IPS-15b (cell line): ENCODE measurements around the gene CNTN2.

Experiments
- H3K27me3 ChIP-seq: one replicate; pipeline ENCODE4 v1.6.1; 2013; ENCODE audit warnings: low read length; ENCODE audit not compliant: control insufficient read depth, insufficient read depth
- H3K36me3 ChIP-seq: one replicate; pipeline ENCODE4 v1.6.1; 2013; ENCODE audit warnings: low read length; ENCODE audit not compliant: control insufficient read depth, insufficient read depth
- H3K4me1 ChIP-seq: one replicate; pipeline ENCODE4 v1.6.1; 2013; ENCODE audit warnings: mild to moderate bottlenecking, low read length; ENCODE audit not compliant: control insufficient read depth, insufficient read depth
- H3K4me3 ChIP-seq: one replicate; pipeline ENCODE4 v1.5.1; 2013; ENCODE audit warnings: low read depth, low read length
- H3K9ac ChIP-seq: one replicate; pipeline ENCODE4 v1.6.1; 2013; ENCODE audit warnings: low read depth, mild to moderate bottlenecking, low read length
- H3K9me3 ChIP-seq: one replicate; pipeline ENCODE4 v1.6.1; 2013; ENCODE audit warnings: mild to moderate bottlenecking, low read length; ENCODE audit not compliant: control insufficient read depth, insufficient read depth

CNTN2 gene

GRCh38 chr1:205042911-205043806 is at the start of gene CNTN2:
CNTN2 (plus strand) TSS chr1:205043212; CDS start chr1:205053186, 9,974 bp downstream.
- Histone ChIP-seq H3K36me3 (no peaks in the 10 kb centered on the region), H3K27me3 (peaks cover 42% of the 10 kb centered on the region), H3K9ac (peak within 1 kb of the TSS; percentile 6), H3K4me3 (peak within 1 kb of the TSS; percentile 20), H3K9me3 (no peaks in the 10 kb centered on the region), H3K4me1 (peaks cover 12% of the 10 kb centered on the region)

GRCh38 chr1:204994086-204994862 is 48.7 kb upstream of the CNTN2 start:
- Histone ChIP-seq H3K4me1 (peaks cover 24% of the 10 kb centered on the region), H3K36me3 (no peaks in the 10 kb centered on the region), H3K9me3 (no peaks in the 10 kb centered on the region), H3K4me3 (no peak overlapping the region), H3K9ac (no peak overlapping the region), H3K27me3 (peaks cover 15% of the 10 kb centered on the region)

GRCh38 chr1:204996981-204997380 is 46.0 kb upstream of the CNTN2 start:
- H3K4me3 ChIP-seq: no peak overlapping the region
- peaks cover 5% of the 10 kb centered on the region for H3K4me1 ChIP-seq
- no peak overlapping the region for H3K9ac ChIP-seq
- H3K27me3 ChIP-seq: peaks cover 11% of the 10 kb centered on the region
- no peaks in the 10 kb centered on the region for H3K9me3 ChIP-seq
- no peaks in the 10 kb centered on the region for H3K36me3 ChIP-seq

GRCh38 chr1:204997591-204998355 is 45.2 kb upstream of the CNTN2 start:
- no peaks in the 10 kb centered on the region for H3K36me3 ChIP-seq
- peaks cover 6% of the 10 kb centered on the region for H3K27me3 ChIP-seq
- H3K4me1 ChIP-seq: peaks cover 6% of the 10 kb centered on the region
- no peak overlapping the region for H3K4me3 ChIP-seq
- H3K9me3 ChIP-seq: no peaks in the 10 kb centered on the region
- H3K9ac ChIP-seq: no peak overlapping the region

- no peaks in the 10 kb centered on the region for H3K36me3 ChIP-seq
- H3K9me3 ChIP-seq: no peaks in the 10 kb centered on the region
- H3K4me3 ChIP-seq: no peak overlapping the region
- H3K27me3 ChIP-seq: peaks cover 4% of the 10 kb centered on the region
- no peak overlapping the region for H3K9ac ChIP-seq
- peaks cover 18% of the 10 kb centered on the region for H3K4me1 ChIP-seq
Measured at GRCh38 chr1:205001162-205001561, 41.9 kb upstream of the CNTN2 start.

- Histone ChIP-seq H3K9me3 (no peaks in the 10 kb centered on the region), H3K4me1 (peaks cover 18% of the 10 kb centered on the region), H3K36me3 (no peaks in the 10 kb centered on the region), H3K27me3 (peaks cover 4% of the 10 kb centered on the region), H3K4me3 (no peak overlapping the region), H3K9ac (no peak overlapping the region)
Measured at GRCh38 chr1:205002705-205003104, 40.3 kb upstream of the CNTN2 start.

GRCh38 chr1:205003358-205004131 is 39.5 kb upstream of the CNTN2 start:
- Histone ChIP-seq H3K27me3 (peaks cover 4% of the 10 kb centered on the region), H3K9ac (no peak overlapping the region), H3K9me3 (no peaks in the 10 kb centered on the region), H3K36me3 (no peaks in the 10 kb centered on the region), H3K4me1 (peaks cover 18% of the 10 kb centered on the region), H3K4me3 (no peak overlapping the region)

- Histone ChIP-seq H3K9ac (no peak overlapping the region), H3K4me1 (peaks cover 18% of the 10 kb centered on the region), H3K27me3 (peaks cover 4% of the 10 kb centered on the region), H3K4me3 (no peak overlapping the region), H3K9me3 (no peaks in the 10 kb centered on the region), H3K36me3 (no peaks in the 10 kb centered on the region)
Measured at GRCh38 chr1:205004351-205004750, 38.7 kb upstream of the CNTN2 start.

- peaks cover 13% of the 10 kb centered on the region for H3K4me1 ChIP-seq
- H3K9me3 ChIP-seq: no peaks in the 10 kb centered on the region
- H3K36me3 ChIP-seq: no peaks in the 10 kb centered on the region
- no peaks in the 10 kb centered on the region for H3K27me3 ChIP-seq
- H3K4me3 ChIP-seq: no peak overlapping the region
- H3K9ac ChIP-seq: no peak overlapping the region
Measured at GRCh38 chr1:205008896-205009295, 34.1 kb upstream of the CNTN2 start.

GRCh38 chr1:205009670-205010069 is 33.3 kb upstream of the CNTN2 start:
- no peak overlapping the region for H3K4me3 ChIP-seq
- H3K4me1 ChIP-seq: peaks cover 11% of the 10 kb centered on the region
- H3K9me3 ChIP-seq: no peaks in the 10 kb centered on the region
- H3K9ac ChIP-seq: no peak overlapping the region
- H3K36me3 ChIP-seq: no peaks in the 10 kb centered on the region
- H3K27me3 ChIP-seq: no peaks in the 10 kb centered on the region
